AG08395 (cell line): ENCODE data around the gene IL17RA.
A peak's percentile ranks its signal among the peaks of the same experiment; 100 is the strongest.

Experiments used
- DNase-seq: peaks from one replicate; pipeline ENCODE4 v3.0.0; 2012; ENCODE audit warnings: mixed read lengths, low spot score

Gene IL17RA

GRCh38 chr22:17083255-17083654 is 1.5 kb upstream of the IL17RA start:
- no peak for DNase-seq

GRCh38 chr22:17083811-17084441 is 874 bp upstream of the IL17RA start:
- no peak for DNase-seq

GRCh38 chr22:17085277-17086181 is 729 bp downstream of the IL17RA start:
- DNase-seq = peak; percentile 36

- DNase-seq = no peak
Measured at GRCh38 chr22:17086296-17086695, 1.5 kb downstream of the IL17RA start.

- DNase-seq = no peak
Measured at GRCh38 chr22:17086788-17087497, 2.1 kb downstream of the IL17RA start.

- peak; percentile 40 for DNase-seq
Measured at GRCh38 chr22:17087498-17088131, 2.8 kb downstream of the IL17RA start.

GRCh38 chr22:17090550-17090949 is 5.8 kb downstream of the IL17RA start:
- DNase-seq = no peak

- DNase-seq = no peak
Measured at GRCh38 chr22:17091851-17092250, 7.1 kb downstream of the IL17RA start.

- DNase-seq = no peak
Measured at GRCh38 chr22:17093081-17093480, 8.3 kb downstream of the IL17RA start.

- DNase-seq = no peak
Measured at GRCh38 chr22:17095538-17095937, 10.7 kb downstream of the IL17RA start.

GRCh38 chr22:17096071-17096470 is 11.3 kb downstream of the IL17RA start:
- no peak for DNase-seq

GRCh38 chr22:17097062-17097461 is 12.3 kb downstream of the IL17RA start:
- no peak for DNase-seq

GRCh38 chr22:17097701-17098100 is 12.9 kb downstream of the IL17RA start:
- DNase-seq = no peak

GRCh38 chr22:17098379-17098819 is 13.6 kb downstream of the IL17RA start:
- no peak for DNase-seq

GRCh38 chr22:17100621-17101020 is 15.8 kb downstream of the IL17RA start:
- DNase-seq = no peak

- DNase-seq = no peak
Measured at GRCh38 chr22:17101475-17102296, 16.9 kb downstream of the IL17RA start.

- no peak for DNase-seq
Measured at GRCh38 chr22:17102297-17102667, 17.5 kb downstream of the IL17RA start.

GRCh38 chr22:17103351-17103750 is 18.6 kb downstream of the IL17RA start:
- DNase-seq = no peak

GRCh38 chr22:17104336-17104935 is 19.6 kb downstream of the IL17RA start:
- no peak for DNase-seq

GRCh38 chr22:17105143-17106129 is 20.6 kb downstream of the IL17RA start:
- no peak for DNase-seq
